MM.1S (cell line): ENCODE results near the gene RIOK3.

ENCODE experiments used
- EZH2 ChIP-seq: fragments of 300-600 bp; sonication (generic); optimal IDR thresholded peaks from 2 replicates; pipeline ENCODE3; 2017; ENCODE audit warnings: low read depth, mild to moderate bottlenecking, antibody characterized with exemption, low read length, mixed read lengths
- EZH2phosphoT487 ChIP-seq: fragments of 300-600 bp; sonication (generic); IDR thresholded peaks from 2 replicates; pipeline ENCODE4 v1.6.1; 2018; ENCODE audit warnings: antibody characterized with exemption, low read length
- TF ChIP-seq, protein P1 (sequence below): fragments of 300-600 bp; sonication (generic); IDR thresholded peaks from 2 replicates; pipeline ENCODE4 v1.5.1; 2016; ENCODE audit warnings: antibody characterized with exemption, low read length, mixed read lengths

- TF ChIP-seq, protein P1, sequence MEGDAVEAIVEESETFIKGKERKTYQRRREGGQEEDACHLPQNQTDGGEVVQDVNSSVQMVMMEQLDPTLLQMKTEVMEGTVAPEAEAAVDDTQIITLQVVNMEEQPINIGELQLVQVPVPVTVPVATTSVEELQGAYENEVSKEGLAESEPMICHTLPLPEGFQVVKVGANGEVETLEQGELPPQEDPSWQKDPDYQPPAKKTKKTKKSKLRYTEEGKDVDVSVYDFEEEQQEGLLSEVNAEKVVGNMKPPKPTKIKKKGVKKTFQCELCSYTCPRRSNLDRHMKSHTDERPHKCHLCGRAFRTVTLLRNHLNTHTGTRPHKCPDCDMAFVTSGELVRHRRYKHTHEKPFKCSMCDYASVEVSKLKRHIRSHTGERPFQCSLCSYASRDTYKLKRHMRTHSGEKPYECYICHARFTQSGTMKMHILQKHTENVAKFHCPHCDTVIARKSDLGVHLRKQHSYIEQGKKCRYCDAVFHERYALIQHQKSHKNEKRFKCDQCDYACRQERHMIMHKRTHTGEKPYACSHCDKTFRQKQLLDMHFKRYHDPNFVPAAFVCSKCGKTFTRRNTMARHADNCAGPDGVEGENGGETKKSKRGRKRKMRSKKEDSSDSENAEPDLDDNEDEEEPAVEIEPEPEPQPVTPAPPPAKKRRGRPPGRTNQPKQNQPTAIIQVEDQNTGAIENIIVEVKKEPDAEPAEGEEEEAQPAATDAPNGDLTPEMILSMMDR = peak; percentile 93
- TF ChIP-seq EZH2phosphoT487 = no peak
- TF ChIP-seq EZH2 = no peak
Observed at GRCh38 chr18:23498877-23499276, 45.8 kb downstream of the RIOK3 start.
